Endothelial cell of umbilical vein (primary cell): ENCODE results near the gene AMPH. TPM values are rescaled to one million over a fixed set of nuclear protein-coding genes. Genes with fewer than 3 reads are reported as not detected.

Source experiments
- BruUV-seq: library from RNA; stranded (reverse); fragments of 400-500 nt; replicated peaks from 2 replicates; lab custom pipeline; 2021; lab: Mats Ljungman, UMichigan
- CTCF ChIA-PET: fragments of 300-600, 350-600 bp; sonication (Branson Sonifier 250); formaldehyde crosslinking; loops from one replicate; lab custom pipeline; 2021; ENCODE audit warnings: antibody characterized with exemption, inconsistent platforms; lab: Charles Lee
- POLR2A ChIA-PET: fragments of 300-600, 350-600 bp; sonication (Branson Sonifier 250); formaldehyde crosslinking; loops from one replicate; lab custom pipeline; 2021; ENCODE audit warnings: antibody characterized with exemption, inconsistent platforms; lab: Charles Lee
- DNase-seq: peaks from one replicate; pipeline ENCODE4 v3.0.0-alpha.2; 2011; ENCODE audit warnings: low read depth, low spot score
- FAIRE-seq: peaks from 2 replicates; lab custom pipeline; 2011; peaks lifted over from hg19 to GRCh38; lab: Jason Lieb, UNC
- H2AFZ ChIP-seq: 2 replicates; pipeline ENCODE4 v1.6.0; 2012; ENCODE audit warnings: low read depth, low read length, control low read depth, inconsistent platforms
- H3K27ac ChIP-seq: 2 replicates; pipeline ENCODE4 v1.5.1; 2011; ENCODE audit warnings: low read depth, mild to moderate bottlenecking, control low read depth, low read length, moderate library complexity; ENCODE audit not compliant: insufficient read depth
- H3K27me3 ChIP-seq, 2 experiments: 2 replicates each; pipeline versions ENCODE4 v1.6.0 to v1.6.1; 2011; ENCODE audit warnings: low read length in 2 of 2, mixed read lengths in 1 of 2; ENCODE audit not compliant: control insufficient read depth in 2 of 2, insufficient read depth in 2 of 2
- H3K36me3 ChIP-seq, 2 experiments: 2 replicates in 1 of 2; 3 replicates in 1 of 2; pipeline ENCODE4 v1.5.1; 2011; ENCODE audit warnings: low read length in 2 of 2, mild to moderate bottlenecking in 1 of 2, moderate library complexity in 1 of 2; ENCODE audit not compliant: control insufficient read depth in 2 of 2, insufficient read depth in 2 of 2; ENCODE audit errors: extremely low read depth in 1 of 2
- H3K4me1 ChIP-seq: 3 replicates; pipeline ENCODE4 v1.5.1; 2011; ENCODE audit warnings: mild to moderate bottlenecking, low read length; ENCODE audit not compliant: control insufficient read depth, insufficient read depth; ENCODE audit errors: extremely low read depth
- H3K4me2 ChIP-seq: 2 replicates; pipeline ENCODE4 v1.6.1; 2011; ENCODE audit warnings: low read length, control low read depth, mixed read lengths; ENCODE audit not compliant: insufficient read depth
- H3K4me3 ChIP-seq, 3 experiments: fragments of 200-600 bp in 1 of 3; sonication (generic), shearing (Covaris generic) in 1 of 3; replicated peaks in 1 of 3; 2 replicates each; pipeline ENCODE4 v1.5.1; 2011 to 2016; ENCODE audit warnings: control low read depth in 3 of 3, low read length in 3 of 3, mild to moderate bottlenecking in 2 of 3, inconsistent platforms in 1 of 3, low read depth in 1 of 3, moderate library complexity in 1 of 3; ENCODE audit not compliant: insufficient read depth in 1 of 3
- H3K79me2 ChIP-seq: 2 replicates; pipeline ENCODE4 v1.6.0; 2012; ENCODE audit warnings: low read length, inconsistent platforms; ENCODE audit not compliant: control insufficient read depth, insufficient read depth
- H3K9ac ChIP-seq: replicated peaks from 2 replicates; pipeline ENCODE3; 2011; ENCODE audit warnings: low read length, control low read depth; ENCODE audit not compliant: insufficient read depth; ENCODE audit errors: extremely low read depth
- H3K9me1 ChIP-seq: replicated peaks from 3 replicates; pipeline ENCODE4 v1.6.0; 2011; ENCODE audit warnings: mild to moderate bottlenecking, low read length; ENCODE audit not compliant: control insufficient read depth, insufficient read depth; ENCODE audit errors: extremely low read depth
- H3K9me3 ChIP-seq: replicated peaks from 2 replicates; pipeline ENCODE4 v1.5.1; 2012; ENCODE audit warnings: low read length, inconsistent platforms; ENCODE audit not compliant: control insufficient read depth, insufficient read depth
- H4K20me1 ChIP-seq: replicated peaks from 2 replicates; pipeline ENCODE3; 2011; ENCODE audit warnings: mild to moderate bottlenecking, low read length; ENCODE audit not compliant: control insufficient read depth, insufficient read depth; ENCODE audit errors: extremely low read depth
- EZH2 ChIP-seq: IDR thresholded peaks from 2 replicates; pipeline ENCODE4 v1.6.1; 2012; ENCODE audit warnings: borderline replicate concordance, low read depth, mild to moderate bottlenecking, moderate library complexity, low read length, inconsistent platforms; ENCODE audit not compliant: severe bottlenecking
- FOS ChIP-seq: IDR thresholded peaks from 2 replicates; pipeline ENCODE4 v1.6.1; 2011; ENCODE audit warnings: mild to moderate bottlenecking, low read length, moderate library complexity, borderline replicate concordance; ENCODE audit not compliant: insufficient read depth
- GATA2 ChIP-seq: IDR thresholded peaks from 2 replicates; pipeline ENCODE4 v1.7.0; 2011; ENCODE audit warnings: low read depth, mild to moderate bottlenecking, moderate library complexity, mixed read lengths, low read length; ENCODE audit not compliant: insufficient read length, insufficient read depth
- JUN ChIP-seq: IDR thresholded peaks from 2 replicates; pipeline ENCODE4 v1.6.1; 2011; ENCODE audit warnings: borderline replicate concordance, low read depth; ENCODE audit not compliant: insufficient read length, insufficient read depth
- MYC ChIP-seq: IDR thresholded peaks from one replicate; pipeline ENCODE4 v1.6.1; 2011; ENCODE audit warnings: mild to moderate bottlenecking, low read depth, low read length
- POLR2A ChIP-seq: IDR thresholded peaks from 2 replicates; pipeline ENCODE4 v1.6.1; 2012; ENCODE audit warnings: low read depth, mild to moderate bottlenecking, control low read depth, low read length
- POLR2AphosphoS5 ChIP-seq: IDR thresholded peaks from 2 replicates; pipeline ENCODE4 v1.6.1; 2012; ENCODE audit warnings: low read depth, mild to moderate bottlenecking, control low read depth, low read length, moderate library complexity; ENCODE audit not compliant: insufficient read depth
- dilution Hi-C: fragments of 300-500 bp; cut with MboI; formaldehyde crosslinking; loops from one replicate; pipeline ENCODE4 v1.15.0; 2019; ENCODE audit warnings: low sequenced_read_pairs; ENCODE audit not compliant: extremely low pct_ligation_motif_present
- intact Hi-C: fragments of 100-400 bp; cut with micrococcal nuclease; formaldehyde crosslinking; loops from one replicate; pipeline ENCODE4 v1.10.0; 2022
- polyA plus RNA-seq, 4 experiments: library from polyadenylated mRNA; depleted of rRNA in 3 of 4; stranded (reverse) in 3 of 4; unstranded in 1 of 4; fragments of >200 nt; gene quantifications; 2 replicates each; pipeline versions ENCODE4 v1.2.1 to v1.2.3, GENCODE V29; 2011 to 2012; ENCODE audit warnings: missing spikeins in 1 of 4
- total RNA-seq: library from RNA; stranded (reverse); gene quantifications from 2 replicates; pipeline ENCODE4 v1.2.3, GENCODE V29; 2021
- TF ChIP-seq, protein P1 (sequence below), 2 donors: IDR thresholded peaks; 1 replicate in 1 of 2; 2 replicates in 1 of 2; pipeline ENCODE4 v1.5.1; 2011; ENCODE audit warnings: low read length in 2 of 2, mild to moderate bottlenecking in 2 of 2, moderate library complexity in 2 of 2, control low read depth in 1 of 2, inconsistent platforms in 1 of 2, low read depth in 1 of 2; ENCODE audit not compliant: insufficient read depth in 1 of 2; ENCODE audit errors: extremely low read depth in 1 of 2
- TF ChIP-seq, protein P2 (sequence below): IDR thresholded peaks from 2 replicates; pipeline ENCODE4 v1.6.1; 2011; ENCODE audit not compliant: insufficient read depth, insufficient read length

AMPH gene
- total and polyA plus RNA-seq, 2 donors (not counting 3 experiments of a cell fraction or from before 2014, with no cell fraction given): 5.2 to 9.2 TPM

- Histone ChIP-seq H3K9me3 (no peaks in the 10 kb centered on the region), H3K9me1 (no peaks in the 10 kb centered on the region), H3K27ac (no peak overlapping the region), H3K4me3 (no peak overlapping the region), H3K9ac (no peak overlapping the region), H3K4me1 (no peaks in the 10 kb centered on the region), H3K27me3 (no peaks in the 10 kb centered on the region), H2AFZ (no peak overlapping the region), H4K20me1 (no peaks in the 10 kb centered on the region), H3K36me3 (no peaks in the 10 kb centered on the region), H3K79me2 (no peaks in the 10 kb centered on the region), H3K4me2 (no peak overlapping the region)
- no peak for DNase-seq
- no peak for FAIRE-seq
- ChIA-PET CTCF (interaction anchor here (1.1 to 1.6 kb wide), 5 partner anchors 11 to 35 kb away, joined by 3 to 8 read pairs (median 6); no protein-coding TSS in a partner anchor), POLR2A (no interaction called here)
- BruUV-seq: no TSS peak
- TF ChIP-seq FOS: no peak
- no peak for TF ChIP-seq POLR2A
- no peak for TF ChIP-seq EZH2
- no peak for TF ChIP-seq POLR2AphosphoS5
- TF ChIP-seq JUN: no peak
- TF ChIP-seq, protein P1, sequence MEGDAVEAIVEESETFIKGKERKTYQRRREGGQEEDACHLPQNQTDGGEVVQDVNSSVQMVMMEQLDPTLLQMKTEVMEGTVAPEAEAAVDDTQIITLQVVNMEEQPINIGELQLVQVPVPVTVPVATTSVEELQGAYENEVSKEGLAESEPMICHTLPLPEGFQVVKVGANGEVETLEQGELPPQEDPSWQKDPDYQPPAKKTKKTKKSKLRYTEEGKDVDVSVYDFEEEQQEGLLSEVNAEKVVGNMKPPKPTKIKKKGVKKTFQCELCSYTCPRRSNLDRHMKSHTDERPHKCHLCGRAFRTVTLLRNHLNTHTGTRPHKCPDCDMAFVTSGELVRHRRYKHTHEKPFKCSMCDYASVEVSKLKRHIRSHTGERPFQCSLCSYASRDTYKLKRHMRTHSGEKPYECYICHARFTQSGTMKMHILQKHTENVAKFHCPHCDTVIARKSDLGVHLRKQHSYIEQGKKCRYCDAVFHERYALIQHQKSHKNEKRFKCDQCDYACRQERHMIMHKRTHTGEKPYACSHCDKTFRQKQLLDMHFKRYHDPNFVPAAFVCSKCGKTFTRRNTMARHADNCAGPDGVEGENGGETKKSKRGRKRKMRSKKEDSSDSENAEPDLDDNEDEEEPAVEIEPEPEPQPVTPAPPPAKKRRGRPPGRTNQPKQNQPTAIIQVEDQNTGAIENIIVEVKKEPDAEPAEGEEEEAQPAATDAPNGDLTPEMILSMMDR (IDR thresholded peaks at IDR 0.05; ENCODE audit: extremely low read depth in 1 of 2, insufficient read depth in 1 of 2, low read depth in 1 of 2, low read length in 2 of 2): no peak
- TF ChIP-seq GATA2: no peak
- TF ChIP-seq, protein P2, sequence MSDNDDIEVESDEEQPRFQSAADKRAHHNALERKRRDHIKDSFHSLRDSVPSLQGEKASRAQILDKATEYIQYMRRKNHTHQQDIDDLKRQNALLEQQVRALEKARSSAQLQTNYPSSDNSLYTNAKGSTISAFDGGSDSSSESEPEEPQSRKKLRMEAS: no peak
- no peak for TF ChIP-seq MYC
- dilution Hi-C loops: no loop called here
- intact Hi-C loops: no loop called here
Measured at GRCh38 chr7:38409531-38409930, 221.6 kb downstream of the AMPH start.
